CD4-positive, alpha-beta T cell treated with Interferon gamma for 1 hour (primary cell): ENCODE results near the gene AFAP1.

Source experiments
- DNase-seq: peaks from one replicate; pipeline ENCODE4 v3.0.0-alpha.2; 2020

AFAP1 gene

GRCh38 chr4:7968262-7968896 lies 28.7 kb upstream of the AFAP1 start:
- DNase-seq: no peak

GRCh38 chr4:7967501-7968261 lies 28.0 kb upstream of the AFAP1 start:
- no peak for DNase-seq

GRCh38 chr4:7967063-7967440 lies 27.4 kb upstream of the AFAP1 start:
- no peak for DNase-seq

GRCh38 chr4:7966281-7967062 lies 26.8 kb upstream of the AFAP1 start:
- DNase-seq: no peak

GRCh38 chr4:7964890-7965662 lies 25.4 kb upstream of the AFAP1 start:
- peak; percentile 44 for DNase-seq

GRCh38 chr4:7964459-7964858 lies 24.8 kb upstream of the AFAP1 start:
- DNase-seq: peak; percentile 23

GRCh38 chr4:7963691-7964090 lies 24.0 kb upstream of the AFAP1 start:
- no peak for DNase-seq

GRCh38 chr4:7962609-7963508 lies 23.2 kb upstream of the AFAP1 start:
- DNase-seq: no peak

GRCh38 chr4:7960790-7961655 lies 21.4 kb upstream of the AFAP1 start:
- no peak for DNase-seq

- DNase-seq: no peak
Measured at GRCh38 chr4:7960017-7960789, 20.5 kb upstream of the AFAP1 start.

GRCh38 chr4:7959078-7959477 lies 19.4 kb upstream of the AFAP1 start:
- DNase-seq: no peak

GRCh38 chr4:7956934-7957656 lies 17.4 kb upstream of the AFAP1 start:
- no peak for DNase-seq

- DNase-seq: no peak
Measured at GRCh38 chr4:7956270-7956808, 16.7 kb upstream of the AFAP1 start.

GRCh38 chr4:7955393-7955792 lies 15.7 kb upstream of the AFAP1 start:
- no peak for DNase-seq

GRCh38 chr4:7952615-7953014 lies 13.0 kb upstream of the AFAP1 start:
- DNase-seq: no peak

- no peak for DNase-seq
Measured at GRCh38 chr4:7950301-7951092, 10.8 kb upstream of the AFAP1 start.

- DNase-seq: no peak
Measured at GRCh38 chr4:7949759-7950158, 10.1 kb upstream of the AFAP1 start.

GRCh38 chr4:7947927-7948326 lies 8.3 kb upstream of the AFAP1 start:
- no peak for DNase-seq
